Left renal cortex interstitium (tissue), 4 donors: ENCODE measurements around the gene ZMYND8. TPM values are rescaled to one million over a fixed set of nuclear protein-coding genes. Genes with fewer than 3 reads are reported as not detected.
"Not testable (repeated sequence)": the region's sequence is repeated elsewhere in the genome, so short reads cannot be mapped to it uniquely, and the experiment has no call there.

Source experiments
- DNase-seq, 4 donors: peaks; one replicate each; pipeline ENCODE4 v3.0.0-alpha.2; 2013; ENCODE audit warnings: low read depth in 4 of 4, low spot score in 2 of 4, missing footprints in 1 of 4
- polyA plus RNA-seq, 4 donors: library from polyadenylated mRNA; unstranded; fragments of 120-200 nt; gene quantifications; one replicate each; pipeline ENCODE4 v1.2.1, GENCODE V29; 2013; ENCODE audit not compliant: insufficient read length in 4 of 4

ZMYND8 gene
- polyA plus RNA-seq, 4 donors: 33.0 to 44.8 (median 42.4) TPM

DNA sequence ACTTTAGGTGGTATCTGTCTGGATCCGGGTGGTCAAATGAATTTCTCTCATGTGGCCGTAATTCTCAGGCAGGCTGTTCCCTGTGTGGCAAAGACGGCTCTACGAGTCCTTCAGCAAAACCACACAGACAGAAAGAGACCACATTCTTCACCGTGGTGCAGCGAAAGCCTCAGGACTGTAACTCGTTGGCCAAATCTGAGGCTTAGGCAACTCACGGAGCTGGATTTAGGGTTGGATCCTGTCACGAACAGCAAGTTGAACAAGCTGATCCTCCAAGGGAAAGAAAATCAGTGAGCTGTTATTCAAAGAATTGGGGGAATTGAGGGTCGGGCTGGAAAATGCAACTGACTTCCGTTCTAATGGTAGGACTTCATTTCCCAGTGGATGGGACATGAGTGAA lies 167.4 kb downstream of the ZMYND8 start:
- DNase-seq: no peak

DNA sequence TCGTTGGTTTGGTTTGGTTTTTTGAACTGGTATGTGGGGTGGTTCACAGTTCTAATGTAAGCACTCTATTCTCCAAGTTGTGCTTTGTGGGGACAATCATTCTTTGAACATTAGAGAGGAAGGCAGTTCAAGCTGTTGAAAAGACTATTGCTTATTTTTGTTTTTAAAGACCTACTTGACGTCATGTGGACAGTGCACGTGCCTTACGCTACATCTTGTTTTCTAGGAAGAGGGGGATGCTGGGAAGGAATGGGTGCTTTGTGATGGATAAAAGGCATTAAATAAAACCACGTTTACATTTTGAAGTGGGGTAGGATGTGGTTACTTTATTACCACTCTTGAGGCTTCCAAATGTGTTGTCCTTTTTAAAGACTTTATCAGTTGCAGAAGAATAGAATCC lies 168.0 kb downstream of the ZMYND8 start:
- no peak for DNase-seq

- no peak for DNase-seq
Measured at GRCh38 chr20:47187450-47188195, 168.9 kb downstream of the ZMYND8 start.

GRCh38 chr20:47183367-47183766 lies 173.1 kb downstream of the ZMYND8 start:
- no peak for DNase-seq

DNA sequence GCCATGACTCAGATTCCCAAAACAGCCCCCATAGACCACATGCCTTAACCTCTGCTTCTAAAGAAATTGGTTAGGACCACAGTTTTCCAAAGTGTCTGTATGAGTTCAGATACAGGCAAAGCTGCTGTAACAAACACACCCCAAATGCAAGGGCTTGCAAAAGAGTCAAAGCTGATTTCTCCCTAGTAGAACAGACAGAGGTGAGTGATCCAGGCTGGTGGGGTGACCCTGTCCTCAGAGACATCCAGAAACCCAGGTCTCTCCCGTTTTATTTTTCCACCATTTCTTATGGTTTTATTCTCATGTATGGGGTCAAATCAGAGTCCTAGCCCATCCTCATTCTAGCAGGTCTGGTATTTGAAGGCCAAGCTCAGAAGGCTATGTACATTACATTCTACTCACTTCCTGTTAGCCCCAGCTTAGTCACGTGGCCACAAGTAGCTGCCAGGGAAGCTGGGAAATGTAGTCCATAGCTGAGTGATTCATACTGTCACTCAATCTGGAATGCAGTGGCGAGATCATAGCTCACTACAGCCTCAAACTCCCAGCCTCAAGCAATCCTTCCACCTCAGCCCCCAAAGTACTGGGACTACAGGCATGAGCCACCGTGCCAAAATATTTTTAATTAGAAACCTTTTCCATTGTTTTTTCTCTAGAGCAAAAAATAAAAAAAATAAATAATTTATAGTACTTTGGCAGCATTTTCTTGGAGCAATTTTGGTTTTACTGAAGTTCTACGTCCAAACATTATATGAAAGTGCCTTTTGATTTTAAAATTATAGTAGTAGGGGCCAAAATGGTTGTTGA lies 175.2 kb downstream of the ZMYND8 start:
- no peak for DNase-seq

- no peak for DNase-seq
Measured at GRCh38 chr20:47179267-47179666, 177.2 kb downstream of the ZMYND8 start.

DNA sequence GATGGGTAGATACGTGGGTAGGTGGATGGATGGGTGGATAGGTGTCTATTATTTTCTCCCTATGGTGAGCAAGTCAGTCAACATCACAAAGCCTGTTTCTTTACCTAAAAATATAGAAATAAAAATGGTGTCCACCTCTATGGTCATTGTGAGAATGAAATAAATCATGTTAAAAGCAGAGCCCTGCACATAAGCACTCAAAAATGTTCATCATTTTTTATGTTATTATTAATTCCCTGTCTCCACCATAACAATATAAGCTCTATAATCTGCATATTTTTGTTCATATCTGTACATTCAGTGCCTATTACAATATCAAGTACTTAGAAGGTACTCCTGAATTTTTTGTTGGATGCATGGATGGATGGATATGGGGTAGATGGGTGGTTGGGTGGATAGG lies 177.6 kb downstream of the ZMYND8 start:
- no peak for DNase-seq

GRCh38 chr20:47178277-47178676 lies 178.2 kb downstream of the ZMYND8 start:
- DNase-seq: no peak

DNA sequence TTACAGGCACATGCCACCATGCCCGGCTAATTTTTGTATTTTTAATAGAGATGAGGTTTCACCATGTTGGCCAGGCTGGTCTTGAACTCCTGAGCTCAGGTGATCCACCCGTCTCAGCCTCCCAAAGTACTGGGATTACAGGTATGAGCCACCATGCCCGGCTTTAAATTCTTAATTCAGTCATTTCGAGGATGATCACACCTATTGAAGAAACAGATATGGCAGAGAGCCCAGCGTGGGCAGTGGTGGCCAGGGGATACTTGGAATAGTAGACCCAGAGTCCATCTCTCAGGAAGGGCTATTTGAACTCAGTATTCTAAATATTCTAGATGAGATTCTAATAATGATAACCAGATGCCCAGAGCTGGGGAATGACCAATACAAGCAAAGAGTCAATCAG lies 180.3 kb downstream of the ZMYND8 start:
- not testable (repeated sequence) for DNase-seq

GRCh38 chr20:47175493-47175892 lies 181.0 kb downstream of the ZMYND8 start:
- no peak for DNase-seq

DNA sequence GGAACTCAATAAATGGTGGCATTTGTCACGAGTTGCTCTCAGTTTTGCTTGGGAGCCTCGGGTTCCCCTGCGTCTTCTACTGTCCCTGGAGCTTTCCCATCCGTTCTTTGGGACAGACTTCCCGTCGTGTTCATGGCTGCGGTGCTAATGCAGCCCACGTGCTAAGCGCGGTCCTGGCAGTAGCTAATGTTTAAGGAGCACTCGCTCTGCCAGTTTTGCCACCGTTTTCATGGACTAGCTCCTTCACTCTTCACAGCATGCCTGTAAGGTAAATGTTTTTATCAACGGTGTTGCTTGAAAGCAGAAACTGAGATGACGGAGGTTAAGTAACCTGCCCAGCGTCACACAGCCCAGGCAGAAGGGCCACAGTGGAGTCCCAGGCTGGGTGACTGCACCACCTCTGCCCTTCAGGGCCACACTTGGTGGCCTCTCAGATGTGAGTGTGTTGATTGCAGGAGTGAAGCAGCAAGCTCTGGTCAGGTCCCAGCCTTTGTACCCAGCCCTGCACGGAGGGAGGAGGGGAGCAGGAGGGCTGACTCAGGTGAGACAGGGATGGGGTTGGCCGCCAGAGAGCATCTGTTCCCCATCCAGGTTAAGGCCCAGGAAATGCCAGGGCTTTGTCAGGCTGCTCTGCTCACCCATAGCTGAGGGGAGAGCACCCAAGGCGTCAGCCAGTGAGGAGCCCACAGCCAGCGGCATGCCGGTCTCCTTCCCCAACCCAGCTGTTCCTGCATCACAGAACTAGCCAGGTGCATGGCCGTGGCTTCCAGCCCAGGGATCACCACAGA lies 181.8 kb downstream of the ZMYND8 start:
- DNase-seq: no peak

DNA sequence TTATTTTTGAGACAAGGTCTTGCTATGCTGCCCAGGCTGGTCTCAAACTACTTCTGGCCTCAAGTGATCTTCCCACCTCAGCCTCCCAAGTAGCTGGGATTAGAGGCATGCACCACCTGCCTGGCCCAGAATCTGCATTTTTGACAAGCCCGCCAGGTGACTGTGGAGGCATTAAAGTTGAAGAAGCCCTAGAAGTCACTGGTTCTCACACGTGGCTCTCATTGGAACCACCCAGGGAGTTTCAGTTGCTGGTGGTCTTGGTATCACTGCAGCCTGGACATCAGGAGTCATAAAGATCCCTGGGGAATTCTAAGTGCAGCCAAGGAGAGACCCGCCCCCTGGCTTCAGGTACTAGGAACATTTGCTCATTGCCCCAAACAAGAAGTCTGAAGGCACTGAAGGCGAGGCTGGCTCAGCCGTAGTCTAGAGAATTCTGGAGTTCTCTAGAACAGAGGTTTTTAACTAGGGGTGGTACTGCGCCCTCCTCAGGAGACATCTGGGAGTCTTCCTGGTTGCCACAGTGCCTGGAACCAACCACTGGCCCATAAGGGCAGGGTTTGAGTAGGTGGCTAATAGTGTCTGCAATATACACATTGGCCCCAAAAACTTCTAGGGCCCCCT lies 182.8 kb downstream of the ZMYND8 start:
- DNase-seq: no peak

DNA sequence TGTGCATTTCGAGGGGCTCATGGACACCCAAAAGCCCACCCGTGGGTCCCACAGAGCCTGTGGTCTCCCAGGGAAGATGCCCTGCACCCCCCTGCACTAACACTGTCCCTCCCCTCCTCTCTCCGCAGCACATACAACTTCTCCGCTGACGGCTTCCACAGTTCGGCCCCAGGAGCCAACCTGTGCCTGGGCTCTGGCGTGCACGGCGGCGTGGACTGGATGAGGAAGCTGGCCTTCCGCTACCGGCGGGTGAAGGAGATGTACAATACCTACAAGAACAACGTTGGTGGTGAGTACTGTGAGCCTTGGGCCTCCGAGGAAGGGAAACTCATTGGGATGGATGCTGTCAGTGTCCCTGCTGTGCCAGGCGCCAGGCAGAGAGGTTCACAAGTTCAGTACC lies 183.9 kb downstream of the ZMYND8 start:
- no peak for DNase-seq

- DNase-seq: no peak
Measured at GRCh38 chr20:47167846-47168245, 188.7 kb downstream of the ZMYND8 start.

DNA sequence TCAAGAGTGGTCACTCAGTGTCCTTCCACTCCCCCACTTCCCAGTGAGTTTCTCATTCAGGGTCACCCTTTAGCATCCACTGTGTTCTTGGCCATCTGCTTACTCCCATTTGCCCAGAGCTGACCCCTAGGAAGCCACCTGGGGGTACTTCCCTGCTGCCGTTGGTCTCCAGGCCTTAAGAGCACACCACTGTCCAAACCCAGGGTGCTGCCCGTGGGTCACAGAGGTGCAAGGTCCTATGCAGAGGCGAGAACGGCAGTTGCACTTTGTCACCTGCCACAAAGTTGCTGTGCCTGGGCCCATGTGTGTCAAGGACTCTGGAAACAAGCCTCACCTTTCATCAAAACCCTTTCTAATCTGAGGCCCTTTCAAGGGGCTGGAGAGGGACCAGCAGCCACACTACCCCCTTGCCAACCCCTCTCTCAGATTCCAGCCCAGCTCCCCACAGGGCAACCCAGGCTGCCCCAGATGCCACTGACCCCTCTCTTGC lies 191.1 kb downstream of the ZMYND8 start:
- DNase-seq: no peak

GRCh38 chr20:47164140-47164539 lies 192.4 kb downstream of the ZMYND8 start:
- DNase-seq: peak; percentile 55 to 86 (median 76)

- DNase-seq: no peak
Measured at GRCh38 chr20:47161411-47161810, 195.1 kb downstream of the ZMYND8 start.

GRCh38 chr20:47160992-47161391 lies 195.5 kb downstream of the ZMYND8 start:
- DNase-seq: no peak

- no peak for DNase-seq
Measured at GRCh38 chr20:47160240-47160639, 196.3 kb downstream of the ZMYND8 start.
